HepG2 (cell line): ENCODE measurements around the gene DTWD2.

Experiments used
- CEBPZ ChIP-seq: IDR thresholded peaks from 2 replicates; pipeline ENCODE4 v1.6.1; 2012; ENCODE audit warnings: low read length, improper control_type of control experiment
- CENPBD1 ChIP-seq: sonication (generic); formaldehyde crosslinking; IDR thresholded peaks from 2 replicates; pipeline ENCODE4 v1.8.0; 2022; ENCODE audit warnings: missing genetic modification reagents, low read depth, mild to moderate bottlenecking, borderline replicate concordance
- CTCF ChIP-seq: sonication (generic); formaldehyde crosslinking; IDR thresholded peaks from 2 replicates; pipeline ENCODE4 v1.5.0; 2020; ENCODE audit warnings: mild to moderate bottlenecking, missing genetic modification reagents, moderate library complexity
- EEA1 ChIP-seq: sonication (generic); formaldehyde crosslinking; IDR thresholded peaks from 2 replicates; pipeline ENCODE4 v1.5.1; 2020; ENCODE audit warnings: mild to moderate bottlenecking, missing genetic modification reagents, borderline replicate concordance
- EP300 ChIP-seq, 3 experiments: sonication (generic) in 1 of 3; formaldehyde crosslinking in 1 of 3; IDR thresholded peaks; 2 replicates each; pipeline versions ENCODE4 v1.5.1 to v1.6.1; 2011 to 2020; ENCODE audit warnings: low read depth in 2 of 3, low read length in 2 of 3, borderline replicate concordance in 1 of 3, improper control_type of control experiment in 1 of 3, mild to moderate bottlenecking in 1 of 3, missing genetic modification reagents in 1 of 3, moderate library complexity in 1 of 3
- FOXP4 ChIP-seq: sonication (generic); formaldehyde crosslinking; IDR thresholded peaks from 2 replicates; pipeline ENCODE4 v1.4.0; 2020; ENCODE audit warnings: missing genetic modification reagents
- HNRNPUL1 ChIP-seq: fragments of 200-400 bp; formaldehyde crosslinking; IDR thresholded peaks from 2 replicates; pipeline ENCODE4 v1.6.1; 2017; ENCODE audit warnings: low read depth, mild to moderate bottlenecking, low read length, moderate library complexity
- JUN ChIP-seq: sonication (generic); formaldehyde crosslinking; IDR thresholded peaks from 2 replicates; pipeline ENCODE4 v1.4.0; 2020; ENCODE audit warnings: mild to moderate bottlenecking, missing genetic modification reagents
- KDM5A ChIP-seq: fragments of 200-600 bp; sonication (generic); IDR thresholded peaks from 2 replicates; pipeline ENCODE4 v1.7.0; 2018; ENCODE audit warnings: antibody characterized with exemption, mild to moderate bottlenecking, low read length, borderline replicate concordance
- POLR2A ChIP-seq, 2 experiments: IDR thresholded peaks; 2 replicates each; pipeline ENCODE4 v1.6.1; 2011; ENCODE audit warnings: low read depth in 2 of 2, low read length in 2 of 2, mild to moderate bottlenecking in 1 of 2, moderate library complexity in 1 of 2; ENCODE audit not compliant: insufficient read depth in 1 of 2
- SRSF4 ChIP-seq: fragments of 200-400 bp; formaldehyde crosslinking; IDR thresholded peaks from one replicate; pipeline ENCODE4 v1.6.1; 2018; ENCODE audit warnings: mild to moderate bottlenecking, low read depth, low read length, moderate library complexity; ENCODE audit not compliant: poor library complexity, severe bottlenecking
- ZNF143 ChIP-seq: sonication (generic); formaldehyde crosslinking; IDR thresholded peaks from 2 replicates; pipeline ENCODE4 v1.4.0; 2020; ENCODE audit warnings: missing genetic modification reagents
- ZNF644 ChIP-seq: IDR thresholded peaks from 2 replicates; pipeline ENCODE4 v1.6.1; 2016; ENCODE audit warnings: low read depth

GRCh38 chr5:118818604-118819003 lies 169.7 kb downstream of the DTWD2 start:
- no peak for TF ChIP-seq HNRNPUL1
- no peak for TF ChIP-seq CEBPZ
- no peak for TF ChIP-seq CTCF
- no peak for TF ChIP-seq SRSF4
- TF ChIP-seq CENPBD1, result no peak
- no peak for TF ChIP-seq ZNF143
- TF ChIP-seq JUN (CRISPR knock-in tag), result no peak
- no peak for TF ChIP-seq POLR2A (IDR thresholded peaks at IDR 0.05; ENCODE audit: insufficient read depth in 1 of 2, low read depth in 2 of 2, low read length in 2 of 2)
- TF ChIP-seq EP300 (IDR thresholded peaks at IDR 0.05; ENCODE audit: low read depth in 2 of 2, low read length in 2 of 2), result no peak
- TF ChIP-seq EP300 (CRISPR knock-in tag; IDR thresholded peaks at IDR 0.05; ENCODE audit: borderline replicate concordance), result no peak
- no peak for TF ChIP-seq FOXP4 (CRISPR knock-in tag)
- TF ChIP-seq ZNF644 (CRISPR knock-in tag), result no peak
- TF ChIP-seq KDM5A, result no peak
- no peak for TF ChIP-seq EEA1
